Measurements from ENCODE around the gene JAZF1.

DNA sequence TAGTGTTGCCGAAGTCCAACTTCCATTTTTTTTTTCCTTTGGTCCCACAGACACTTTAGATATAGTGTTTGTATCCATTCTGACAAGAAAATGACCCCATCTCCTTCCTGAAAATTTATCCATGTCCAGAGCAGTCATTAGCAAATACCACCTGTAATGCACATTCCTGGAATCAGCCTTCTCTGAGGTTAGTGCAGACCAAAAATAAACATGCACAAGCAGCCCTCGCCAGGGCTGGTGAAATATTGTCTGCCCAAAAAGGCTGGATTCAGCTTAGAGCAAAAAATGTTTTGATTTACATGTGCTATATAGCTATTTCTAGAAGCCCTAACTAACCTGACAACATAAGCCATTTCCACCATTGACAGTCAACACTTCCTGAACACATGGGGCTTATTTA, 294.9 kb downstream of the JAZF1 start:
- TF ChIP-seq EZH2 (IDR thresholded peaks at IDR 0.05; ENCODE audit: insufficient read depth, poor library complexity, severe bottlenecking) (no peak), EZH2phosphoT487 (IDR thresholded peaks at IDR 0.05; ENCODE audit: insufficient read depth, low read depth) (no peak)

Data from GM23248 (cell line).